ENCODE results near the gene PCDHAC2.

Gene PCDHAC2

GRCh38 chr5:140986117-140986521 is 19.8 kb downstream of the PCDHAC2 start:
- DNase-seq (ENCODE audit: low read depth) = no peak

GRCh38 chr5:140988100-140988499 is 21.8 kb downstream of the PCDHAC2 start:
- no peak for DNase-seq (ENCODE audit: low read depth)

GRCh38 chr5:140988608-140989007 is 22.3 kb downstream of the PCDHAC2 start:
- no peak for DNase-seq (ENCODE audit: low read depth)

- DNase-seq (ENCODE audit: low read depth) = no peak
These were observed 23.2 kb downstream of the PCDHAC2 start for GRCh38 chr5:140989254-140990020.

- DNase-seq (ENCODE audit: low read depth) = no peak
These were observed 26.6 kb downstream of the PCDHAC2 start for GRCh38 chr5:140992828-140993227.

GRCh38 chr5:140996060-140996459 is 29.8 kb downstream of the PCDHAC2 start:
- DNase-seq (ENCODE audit: low read depth) = no peak

GRCh38 chr5:140998921-140999410 is 32.7 kb downstream of the PCDHAC2 start:
- DNase-seq (ENCODE audit: low read depth) = no peak

GRCh38 chr5:141001446-141001843 is 35.2 kb downstream of the PCDHAC2 start:
- no peak for DNase-seq (ENCODE audit: low read depth)

GRCh38 chr5:141001844-141002604 is 35.7 kb downstream of the PCDHAC2 start:
- no peak for DNase-seq (ENCODE audit: low read depth)

GRCh38 chr5:141002605-141002965 is 36.3 kb downstream of the PCDHAC2 start:
- DNase-seq (ENCODE audit: low read depth) = no peak

- DNase-seq (ENCODE audit: low read depth) = no peak
These were observed 36.8 kb downstream of the PCDHAC2 start for GRCh38 chr5:141003031-141003430.

GRCh38 chr5:141003791-141004611 is 37.7 kb downstream of the PCDHAC2 start:
- no peak for DNase-seq (ENCODE audit: low read depth)

- no peak for DNase-seq (ENCODE audit: low read depth)
These were observed 41.5 kb downstream of the PCDHAC2 start for GRCh38 chr5:141007791-141008190.

- DNase-seq (ENCODE audit: low read depth) = no peak
These were observed 43.9 kb downstream of the PCDHAC2 start for GRCh38 chr5:141010047-141010793.

- DNase-seq (ENCODE audit: low read depth) = no peak
These were observed 51.7 kb downstream of the PCDHAC2 start for GRCh38 chr5:141017943-141018342.
